22Rv1 (cell line): Measurements from ENCODE around the gene PIK3R1.

Experiments
- H3K27ac ChIP-seq: fragments of 450-650 bp; 2 replicates; pipeline ENCODE4 v1.5.1; 2017
- CTCF ChIP-seq: fragments of 450-650 bp; IDR thresholded peaks from 2 replicates; pipeline ENCODE4 v1.5.1; 2017; ENCODE audit warnings: mild to moderate bottlenecking
- ZFX ChIP-seq: fragments of 450-650 bp; IDR thresholded peaks from 2 replicates; pipeline ENCODE4 v1.6.1; 2017; ENCODE audit warnings: antibody characterized with exemption, borderline replicate concordance

PIK3R1 gene

GRCh38 chr5:68245319-68245718 is 29.8 kb downstream of the PIK3R1 start:
- H3K27ac ChIP-seq = no peak overlapping the region
- TF ChIP-seq CTCF (no peak), ZFX (no peak)

GRCh38 chr5:68246802-68247201 is 31.2 kb downstream of the PIK3R1 start:
- TF ChIP-seq CTCF = peak; percentile 51
- no peak for TF ChIP-seq ZFX
- no peak overlapping the region for H3K27ac ChIP-seq

GRCh38 chr5:68247627-68248026 is 32.1 kb downstream of the PIK3R1 start:
- TF ChIP-seq CTCF = no peak
- no peak for TF ChIP-seq ZFX
- H3K27ac ChIP-seq = no peak overlapping the region

GRCh38 chr5:68248896-68249295 is 33.3 kb downstream of the PIK3R1 start:
- H3K27ac ChIP-seq = no peak overlapping the region
- no peak for TF ChIP-seq ZFX
- no peak for TF ChIP-seq CTCF

GRCh38 chr5:68249520-68249919 is 34.0 kb downstream of the PIK3R1 start:
- no peak for TF ChIP-seq ZFX
- no peak for TF ChIP-seq CTCF
- no peak overlapping the region for H3K27ac ChIP-seq

- no peak overlapping the region for H3K27ac ChIP-seq
- TF ChIP-seq CTCF (no peak), ZFX (no peak)
Observed at GRCh38 chr5:68250661-68251298, 35.2 kb downstream of the PIK3R1 start.

GRCh38 chr5:68251386-68251785 is 35.8 kb downstream of the PIK3R1 start:
- no peak overlapping the region for H3K27ac ChIP-seq
- TF ChIP-seq ZFX (no peak), CTCF (no peak)
